Hepatocyte (in vitro differentiated cells): ENCODE measurements around the gene TMBIM4. TPM values are rescaled to one million over a fixed set of nuclear protein-coding genes. Genes with fewer than 3 reads are reported as not detected.
"Not testable (repeated sequence)": the region's sequence is repeated elsewhere in the genome, so short reads cannot be mapped to it uniquely, and the experiment has no call there.

ENCODE experiments used
- DNase-seq: peaks from one replicate; pipeline ENCODE4 v3.0.0-alpha.2; 2016; ENCODE audit warnings: low spot score
- H2AFZ ChIP-seq: fragments of 200-600 bp; sonication (generic); 2 replicates; pipeline ENCODE4 v1.6.0; 2016; ENCODE audit warnings: antibody characterized with exemption, mild to moderate bottlenecking
- H3K27ac ChIP-seq: fragments of 200-600 bp; sonication (generic); 2 replicates; pipeline ENCODE4 v1.5.1; 2016; ENCODE audit warnings: mild to moderate bottlenecking
- H3K27me3 ChIP-seq: fragments of 200-600 bp; sonication (generic); 2 replicates; pipeline ENCODE4 v1.6.1; 2016
- H3K36me3 ChIP-seq: fragments of 200-600 bp; sonication (generic); replicated peaks from 2 replicates; pipeline ENCODE4 v1.5.1; 2016; ENCODE audit warnings: low read depth; ENCODE audit not compliant: insufficient read depth
- H3K4me1 ChIP-seq: fragments of 200-600 bp; sonication (generic); 2 replicates; pipeline ENCODE4 v1.5.1; 2016; ENCODE audit warnings: mild to moderate bottlenecking, moderate library complexity; ENCODE audit not compliant: insufficient read depth
- H3K4me2 ChIP-seq: fragments of 200-600 bp; sonication (generic); 2 replicates; pipeline ENCODE4 v1.6.0; 2016
- H3K4me3 ChIP-seq: fragments of 200-600 bp; sonication (generic); 2 replicates; pipeline ENCODE4 v1.5.1; 2016; ENCODE audit warnings: mild to moderate bottlenecking
- H3K79me2 ChIP-seq: fragments of 200-600 bp; sonication (generic); 2 replicates; pipeline ENCODE4 v1.6.0; 2017; ENCODE audit warnings: mild to moderate bottlenecking
- H3K9me2 ChIP-seq: fragments of 200-600 bp; sonication (generic); replicated peaks from 2 replicates; pipeline ENCODE4 v1.6.0; 2017; ENCODE audit warnings: mild to moderate bottlenecking; ENCODE audit not compliant: insufficient read depth
- H3K9me3 ChIP-seq: fragments of 200-600 bp; sonication (generic); 2 replicates; pipeline ENCODE4 v1.5.1; 2016; ENCODE audit warnings: low read depth, mild to moderate bottlenecking
- H4K20me1 ChIP-seq: fragments of 200-600 bp; sonication (generic); 2 replicates; pipeline ENCODE4 v1.6.0; 2016; ENCODE audit warnings: mild to moderate bottlenecking; ENCODE audit not compliant: insufficient read depth, poor library complexity, severe bottlenecking
- CTCF ChIP-seq: fragments of 200-600 bp; sonication (generic); IDR thresholded peaks from 2 replicates; pipeline ENCODE4 v1.5.1; 2016; ENCODE audit warnings: antibody characterized with exemption, mild to moderate bottlenecking; ENCODE audit not compliant: poor library complexity
- EZH2 ChIP-seq: fragments of 200-600 bp; sonication (generic); IDR thresholded peaks from 2 replicates; pipeline ENCODE4 v1.6.1; 2016; ENCODE audit warnings: antibody characterized with exemption, mild to moderate bottlenecking, borderline replicate concordance
- EZH2phosphoT487 ChIP-seq: fragments of 200-600 bp; sonication (generic); IDR thresholded peaks from one replicate; pipeline ENCODE4 v1.6.1; 2018; ENCODE audit warnings: antibody characterized with exemption, mild to moderate bottlenecking, low read depth, moderate library complexity; ENCODE audit not compliant: unreplicated experiment, severe bottlenecking
- WGBS: methylation state at CpG from one replicate; pipeline ENCODE4 v1.1.6; 2016; ENCODE audit warnings: low lambda C conversion rate; ENCODE audit errors: missing lambda C conversion rate; 5-methylcytosine and 5-hydroxymethylcytosine counted together
- polyA plus RNA-seq: library from polyadenylated mRNA; unstranded; fragments of >200 nt; fragmentation: Nextera tagmentation; extraction: Ambion mirVana; gene quantifications from 2 replicates; pipeline ENCODE4 v1.2.1, GENCODE V29; 2016
- total RNA-seq: library from RNA; depleted of rRNA; stranded (reverse); fragments of >200 nt; gene quantifications from 2 replicates; pipeline ENCODE4 v1.2.3, GENCODE V29; 2014

The TMBIM4 gene
- total and polyA plus RNA-seq, 2 experiments from 2014 or later = 156 to 212 TPM

GRCh38 chr12:66187821-66188220, 18.0 kb upstream of the TMBIM4 start:
- no peaks in the 10 kb centered on the region for H3K9me2 ChIP-seq

GRCh38 chr12:66187036-66187435, 17.2 kb upstream of the TMBIM4 start:
- Histone ChIP-seq H3K27me3 (peaks cover 10% of the 10 kb centered on the region), H3K9me3 (no peaks in the 10 kb centered on the region), H3K4me1 (no peaks in the 10 kb centered on the region), H3K79me2 (peaks cover 3% of the 10 kb centered on the region), H3K4me2 (no peak overlapping the region), H3K9me2 (no peaks in the 10 kb centered on the region), H2AFZ (no peak overlapping the region), H3K27ac (no peak overlapping the region), H3K4me3 (no peak overlapping the region), H3K36me3 (no peaks in the 10 kb centered on the region), H4K20me1 (no peaks in the 10 kb centered on the region)
- no peak for DNase-seq
- TF ChIP-seq CTCF = no peak
- WGBS = 97% methylated on average over 2 of the region's 2 CpGs

More at GRCh38 chr12:66187821-66188220, 18.0 kb upstream of the TMBIM4 start:
- no peak for DNase-seq
- Histone ChIP-seq H3K4me1 (no peaks in the 10 kb centered on the region), H4K20me1 (no peaks in the 10 kb centered on the region), H3K79me2 (peaks cover 3% of the 10 kb centered on the region), H3K4me3 (no peak overlapping the region), H3K36me3 (no peaks in the 10 kb centered on the region), H3K27ac (no peak overlapping the region), H3K9me3 (no peaks in the 10 kb centered on the region), H3K4me2 (no peak overlapping the region), H3K27me3 (peaks cover 10% of the 10 kb centered on the region), H2AFZ (no peak overlapping the region)
- TF ChIP-seq CTCF (no peak), EZH2phosphoT487 (no peak), EZH2 (no peak)
- 95% methylated on average over 4 of the region's 4 CpGs for WGBS

DNA sequence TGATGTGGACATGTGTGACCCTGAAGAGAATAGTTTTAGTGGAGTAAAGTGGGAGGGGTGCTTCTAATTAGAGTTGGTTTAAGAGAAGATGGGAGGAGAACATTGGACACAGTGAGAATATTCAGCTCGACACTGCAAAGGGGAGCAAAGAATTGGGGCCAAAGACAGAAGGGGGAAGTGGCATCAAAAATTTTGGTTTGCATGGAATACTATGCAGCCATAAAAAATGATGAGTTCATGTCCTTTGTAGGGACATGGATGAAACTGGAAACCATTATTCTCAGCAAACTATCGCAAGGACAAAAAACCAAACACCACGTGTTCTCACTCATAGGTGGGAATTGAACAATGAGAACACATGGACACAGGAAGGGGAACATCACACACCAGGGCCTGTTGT, 15.0 kb upstream of the TMBIM4 start:
- not testable (repeated sequence) for H3K9me2 ChIP-seq, H4K20me1 ChIP-seq, H2AFZ ChIP-seq, H3K79me2 ChIP-seq, H3K4me2 ChIP-seq, DNase-seq, H3K36me3 ChIP-seq, H3K4me1 ChIP-seq, H3K4me3 ChIP-seq, H3K9me3 ChIP-seq, H3K27ac ChIP-seq
- peaks cover 10% of the 10 kb centered on the region for H3K27me3 ChIP-seq
- WGBS = 83% methylated on average over 1 of the region's 3 CpGs

DNA sequence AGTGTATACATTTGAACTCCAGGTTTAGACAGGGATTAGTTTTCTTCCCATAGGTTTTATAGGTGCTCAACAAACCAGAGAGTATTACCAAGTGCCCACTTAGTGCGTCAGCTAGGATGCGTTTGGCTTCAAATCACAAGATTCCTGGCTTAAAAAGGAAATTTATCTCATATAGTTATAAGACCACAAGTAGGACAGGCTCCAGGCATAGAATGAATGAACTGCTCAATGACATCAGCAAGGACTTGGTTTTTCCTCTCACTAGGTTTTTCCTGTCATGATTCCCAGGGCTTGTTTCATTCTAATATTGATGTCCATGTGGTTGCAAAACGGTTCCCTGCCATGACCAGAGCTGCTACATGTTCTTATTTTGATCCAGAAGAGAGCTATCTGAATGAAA, 13.2 kb upstream of the TMBIM4 start:
- Histone ChIP-seq H3K79me2 (no peaks in the 10 kb centered on the region), H3K4me1 (no peaks in the 10 kb centered on the region), H3K9me3 (no peaks in the 10 kb centered on the region), H3K27me3 (peaks cover 10% of the 10 kb centered on the region), H3K4me3 (no peak overlapping the region), H3K9me2 (no peaks in the 10 kb centered on the region), H2AFZ (no peak overlapping the region), H3K4me2 (no peak overlapping the region), H3K27ac (no peak overlapping the region), H4K20me1 (no peaks in the 10 kb centered on the region), H3K36me3 (no peaks in the 10 kb centered on the region)
- no peak for TF ChIP-seq EZH2phosphoT487
- TF ChIP-seq CTCF = no peak
- WGBS = 73% methylated on average over 3 of the region's 3 CpGs
- DNase-seq = no peak
